Glomerular endothelial cell (primary cell): Measurements from ENCODE around the gene ADAM15. TPM values are rescaled to one million over a fixed set of nuclear protein-coding genes. Genes with fewer than 3 reads are reported as not detected.

Experiments used
- DNase-seq: peaks from one replicate; pipeline ENCODE4 v3.0.0-alpha.2; 2011; ENCODE audit warnings: low read depth, low spot score; ENCODE audit errors: extremely low read depth
- total RNA-seq: library from RNA; depleted of rRNA; stranded (reverse); fragments of >200 nt; gene quantifications from 2 replicates; pipeline ENCODE4 v1.2.3, GENCODE V29; 2015

The ADAM15 gene
- total RNA-seq, 1 donor from 2014 or later = 405 TPM

- DNase-seq = no peak
Observed at GRCh38 chr1:155011437-155012025, 39.6 kb upstream of the ADAM15 start.

DNA sequence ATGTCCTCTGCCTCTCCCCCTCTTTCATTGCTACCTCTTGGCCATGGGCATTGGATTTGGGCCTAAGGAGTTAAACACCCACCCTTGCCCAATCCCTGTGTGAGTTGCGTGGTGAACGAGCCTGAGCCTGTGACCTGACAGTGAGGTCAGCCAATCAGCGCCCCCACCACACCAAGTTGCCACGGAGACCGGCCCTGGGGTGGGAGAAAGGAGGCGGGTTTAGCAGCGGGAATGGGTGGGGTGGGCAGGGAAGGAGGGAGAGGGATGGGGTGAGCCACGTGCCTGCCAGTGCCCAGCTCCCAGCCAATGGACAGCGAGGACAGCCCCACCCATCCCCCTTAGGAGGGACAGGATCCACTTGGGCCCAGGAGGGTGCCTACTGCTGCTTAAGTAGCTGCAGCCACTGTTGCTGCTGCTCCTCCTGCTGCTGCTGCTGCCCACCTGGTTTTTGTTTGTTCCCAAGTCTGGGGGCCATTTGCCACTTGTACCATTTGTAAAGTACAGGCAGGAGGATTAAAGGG lies 39.0 kb upstream of the ADAM15 start:
- no peak for DNase-seq

DNA sequence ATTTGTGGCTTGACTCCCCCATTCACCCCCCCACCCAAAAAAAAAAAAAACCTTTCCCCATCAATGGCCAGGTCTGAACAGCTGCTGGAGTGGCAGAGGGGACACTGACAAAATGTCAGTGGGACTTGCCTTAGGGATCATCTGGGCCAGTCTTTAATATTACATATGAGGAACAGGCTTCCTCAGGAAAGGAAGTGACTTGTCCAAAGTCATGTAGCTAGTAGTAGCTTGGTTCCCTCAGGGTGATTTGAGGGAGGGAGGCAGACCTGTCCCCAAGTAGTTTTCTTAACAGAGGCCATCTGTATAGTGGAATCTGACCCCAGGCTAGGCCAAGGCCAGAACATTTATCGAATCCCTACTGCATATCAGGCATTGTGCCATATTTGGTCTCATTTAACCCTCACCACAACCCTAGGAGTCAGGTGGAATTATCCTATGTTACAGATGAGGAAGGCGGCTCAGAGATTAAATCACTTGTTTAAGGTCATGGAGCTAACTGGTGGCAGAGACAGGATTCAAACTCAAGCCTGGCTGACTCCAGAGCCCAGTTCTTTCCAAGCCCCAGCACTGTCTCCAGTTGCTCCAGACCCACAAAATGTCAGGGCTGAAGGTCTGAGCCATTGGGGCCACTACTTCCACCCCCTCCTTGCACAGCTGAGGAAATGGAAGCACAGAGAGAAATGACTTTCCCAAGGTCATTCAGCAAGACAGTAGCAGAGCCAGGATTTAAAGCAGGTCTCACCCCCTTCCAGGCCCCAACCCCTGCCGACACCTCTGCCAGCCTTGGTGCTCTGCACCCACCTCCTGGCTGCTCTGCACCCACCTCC lies 38.1 kb upstream of the ADAM15 start:
- DNase-seq = no peak

DNA sequence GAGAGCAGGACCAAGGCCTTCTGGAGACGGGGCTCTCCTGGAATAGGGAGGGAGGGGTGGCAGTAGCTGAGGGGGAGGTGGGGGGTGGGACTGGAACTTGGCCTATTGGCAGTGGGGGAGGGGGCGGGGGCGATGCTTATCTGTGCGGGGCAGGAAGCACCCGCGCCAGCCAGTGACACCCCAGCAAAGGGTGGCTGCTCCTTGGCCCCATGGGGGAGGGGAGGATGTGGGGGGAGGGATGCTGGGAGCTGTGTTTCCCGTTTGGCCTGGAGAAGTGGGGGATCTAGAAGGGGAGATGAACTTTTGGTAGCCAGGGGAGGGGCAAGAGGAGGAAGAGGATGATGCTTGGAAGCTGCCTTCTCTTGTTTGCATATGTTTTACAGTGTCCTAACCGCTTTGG lies 37.5 kb upstream of the ADAM15 start:
- DNase-seq = no peak

- no peak for DNase-seq
Observed at GRCh38 chr1:155014709-155015508, 36.2 kb upstream of the ADAM15 start.

DNA sequence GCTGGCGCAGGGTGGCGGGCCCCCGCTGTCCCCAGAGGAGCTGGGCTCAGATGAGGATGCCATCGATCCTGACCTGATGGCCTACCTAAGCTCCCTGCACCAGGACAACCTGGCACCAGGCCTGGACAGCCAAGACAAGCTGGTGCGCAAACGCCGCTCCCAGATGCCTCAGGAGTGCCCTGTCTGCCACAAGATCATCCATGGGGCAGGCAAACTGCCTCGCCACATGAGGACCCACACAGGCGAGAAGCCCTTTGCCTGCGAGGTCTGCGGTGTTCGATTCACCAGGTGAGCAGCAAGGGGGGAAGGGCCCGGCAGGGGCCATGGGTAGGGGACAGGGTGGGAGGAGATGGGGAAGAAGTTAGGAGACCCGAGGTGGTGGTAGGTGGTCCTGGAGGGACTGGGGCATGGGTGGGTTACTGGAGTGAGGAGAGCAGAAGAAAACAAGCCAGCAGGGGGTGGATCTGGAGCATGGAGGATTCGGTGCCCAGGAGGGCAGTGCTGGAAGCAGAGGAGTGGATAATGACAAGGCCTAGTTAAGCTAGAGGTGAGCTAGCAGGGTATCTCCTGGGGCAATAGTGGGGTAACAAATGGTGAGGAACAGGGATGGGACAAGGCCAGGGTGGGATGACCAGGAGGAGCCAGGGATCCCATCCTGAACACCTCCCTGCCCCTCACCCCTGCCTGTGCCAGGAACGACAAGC lies 35.4 kb upstream of the ADAM15 start:
- DNase-seq = no peak

GRCh38 chr1:155016231-155016831 lies 34.8 kb upstream of the ADAM15 start:
- DNase-seq = no peak

DNA sequence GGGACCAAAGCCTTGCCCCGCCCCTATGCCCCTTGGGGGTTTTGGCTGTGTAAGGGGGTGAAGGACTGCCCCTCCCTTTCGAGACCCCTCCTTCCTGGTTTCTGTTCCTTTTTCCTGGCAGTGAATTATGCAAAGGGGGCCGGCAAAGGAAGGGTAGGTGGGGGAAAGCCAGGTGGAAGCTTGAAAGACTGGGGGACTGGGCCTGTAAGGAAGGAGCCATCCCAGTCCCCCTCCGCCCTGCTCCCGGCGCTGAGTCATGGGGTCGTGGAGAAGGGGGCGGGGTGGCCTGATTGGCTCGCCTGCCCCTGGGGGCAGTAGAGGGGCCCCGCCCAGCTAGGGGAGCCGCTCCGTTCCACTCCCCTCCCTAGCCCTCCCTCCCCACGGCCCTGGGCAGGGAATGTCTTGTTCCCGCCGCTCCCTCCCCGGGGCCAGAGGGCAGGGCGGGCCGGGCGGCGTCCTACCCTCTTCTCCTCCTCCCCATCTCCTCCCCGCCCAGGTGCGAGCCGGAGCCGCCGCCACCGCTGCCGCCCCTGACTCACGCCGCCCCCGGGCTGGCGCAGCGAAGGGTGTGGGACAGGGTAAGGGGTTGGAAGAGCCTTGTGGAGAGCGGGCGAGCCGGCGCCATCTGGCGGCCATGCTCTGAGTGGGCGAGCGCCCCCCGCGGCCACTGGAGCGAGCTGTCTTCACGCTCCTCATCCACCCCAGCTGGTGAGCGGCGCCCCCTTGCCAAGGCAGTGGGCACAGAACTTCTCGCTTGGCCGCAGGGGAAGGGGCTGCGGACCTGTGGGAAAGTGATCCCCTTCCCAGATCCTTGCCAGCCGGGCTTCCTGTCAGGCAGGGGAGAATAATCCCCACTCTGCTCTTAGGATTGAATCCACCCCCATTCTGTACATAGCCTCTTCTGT lies 33.8 kb upstream of the ADAM15 start:
- DNase-seq = no peak

DNA sequence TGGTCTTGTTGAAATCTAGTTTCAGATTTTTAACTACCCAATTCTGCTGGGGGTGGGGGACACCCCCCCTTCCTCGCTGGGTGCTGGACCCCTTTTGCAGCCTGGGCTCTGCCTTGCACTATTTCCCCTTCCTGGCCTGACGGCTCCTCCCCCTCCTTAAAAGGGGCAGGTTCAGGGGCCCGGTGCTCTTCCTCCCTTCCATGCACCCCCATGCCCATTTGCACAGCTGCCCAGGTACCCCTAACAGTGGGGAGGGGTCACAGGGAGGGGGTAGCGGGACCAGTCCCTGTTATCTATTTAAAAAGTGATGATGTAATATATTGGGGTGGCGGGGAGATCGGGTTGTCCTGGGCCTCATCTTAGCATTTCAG lies 33.2 kb upstream of the ADAM15 start:
- no peak for DNase-seq

DNA sequence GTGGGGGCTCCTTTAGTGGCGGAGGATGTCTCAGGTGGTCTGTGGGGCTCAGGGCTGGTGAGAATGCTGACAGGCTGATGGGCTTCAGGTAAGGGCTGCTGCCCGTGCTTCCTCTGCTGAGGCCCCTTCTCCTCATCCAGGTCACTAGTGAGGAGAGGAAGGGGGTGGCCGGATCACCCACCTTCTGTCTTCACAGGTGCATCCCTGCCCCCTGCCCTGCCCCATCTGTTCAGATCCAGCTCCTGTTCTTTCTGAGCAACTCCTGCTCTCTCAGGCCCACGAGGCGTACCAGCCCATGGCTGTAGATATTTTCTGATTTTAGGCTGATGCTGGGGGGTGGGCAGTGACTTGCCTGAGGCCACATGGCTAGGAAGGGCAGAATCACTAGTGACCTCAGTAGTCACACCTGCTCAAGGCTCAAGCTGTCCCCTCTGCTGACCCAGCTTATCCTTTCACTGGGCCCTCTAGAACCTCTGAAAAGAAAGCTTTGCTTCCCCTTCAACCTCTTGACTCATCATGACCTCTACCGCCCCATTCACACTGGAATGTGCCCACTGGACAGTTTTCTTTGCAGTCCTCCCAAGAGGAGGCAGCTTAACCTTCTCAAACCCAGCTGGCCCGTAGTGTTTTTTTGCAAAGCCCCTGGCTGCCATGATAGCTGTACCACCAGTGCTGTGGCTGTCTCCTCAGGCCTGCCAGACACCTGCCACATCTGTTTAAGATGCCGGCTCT lies 32.3 kb upstream of the ADAM15 start:
- DNase-seq = no peak

GRCh38 chr1:155019377-155020245 lies 31.5 kb upstream of the ADAM15 start:
- DNase-seq = no peak

DNA sequence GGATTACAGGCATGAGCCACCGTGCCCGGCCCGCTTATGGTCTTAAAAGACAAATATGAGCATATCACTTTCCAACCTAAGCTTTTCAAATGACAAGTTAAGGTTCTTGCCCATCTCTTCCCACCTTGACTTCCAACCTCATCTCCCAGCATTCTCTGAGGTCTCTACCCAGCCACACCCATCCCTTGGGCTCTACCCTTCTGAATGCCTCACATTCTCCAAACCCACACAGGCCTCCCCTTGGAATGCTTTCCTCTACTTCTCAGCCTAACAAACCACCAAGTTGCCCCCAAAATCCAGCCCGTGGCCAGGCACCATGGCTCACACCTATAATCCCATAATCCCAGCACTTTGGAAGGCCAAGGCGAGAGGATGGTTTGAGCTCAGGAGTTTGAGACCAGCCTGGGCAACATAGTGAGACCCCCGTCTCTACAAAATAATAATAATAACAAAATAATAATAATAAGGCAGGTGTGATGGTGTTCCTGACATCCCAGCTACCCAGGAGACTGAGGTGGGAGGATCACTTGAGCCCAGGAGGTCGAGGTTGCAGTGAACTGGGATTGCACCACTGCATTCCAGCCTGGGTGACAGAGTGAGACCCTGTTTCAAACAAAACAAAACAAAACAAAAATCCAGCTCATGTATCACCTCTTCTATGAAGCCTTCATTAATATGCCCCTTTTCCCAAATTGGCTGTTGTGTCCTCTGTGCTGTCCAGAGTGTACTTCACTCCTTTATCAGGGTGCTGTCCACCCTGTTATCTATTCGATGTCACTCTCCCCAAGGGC lies 28.8 kb upstream of the ADAM15 start:
- DNase-seq = no peak

DNA sequence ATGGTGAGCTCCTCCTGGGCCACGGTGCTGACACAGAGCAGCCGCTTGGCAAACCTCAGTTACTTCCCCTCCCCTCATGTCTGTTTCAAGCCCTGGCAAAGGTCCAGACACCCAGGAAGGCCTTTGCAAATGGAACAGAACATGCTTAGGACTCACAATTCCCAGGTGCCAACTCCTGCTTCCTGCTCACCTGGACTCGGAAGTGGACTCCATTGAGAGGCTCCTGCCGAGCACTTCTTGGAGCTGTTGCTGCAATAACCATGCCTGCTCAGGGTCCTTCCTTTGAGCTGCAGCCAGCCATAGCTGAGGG lies 28.2 kb upstream of the ADAM15 start:
- no peak for DNase-seq

GRCh38 chr1:155023627-155024026 lies 27.5 kb upstream of the ADAM15 start:
- no peak for DNase-seq

DNA sequence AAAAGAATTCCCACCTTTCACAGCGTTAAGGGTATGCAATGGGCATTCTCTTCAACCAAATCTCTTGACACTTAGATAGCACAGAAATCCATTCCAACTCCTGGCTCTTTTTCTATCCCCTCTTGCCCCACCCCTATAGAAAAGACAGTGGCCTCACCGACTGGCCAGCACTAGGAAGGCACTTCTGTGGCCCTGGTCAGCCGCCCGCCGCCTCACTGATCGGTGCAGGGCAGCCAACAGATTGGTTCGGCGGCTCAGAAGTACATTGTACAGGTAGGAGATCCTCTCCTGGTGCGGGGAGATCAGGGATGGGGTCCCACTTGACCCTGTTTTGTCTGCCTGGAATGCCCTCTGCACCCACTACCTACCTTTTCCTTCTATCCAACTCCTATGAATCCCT lies 26.8 kb upstream of the ADAM15 start:
- DNase-seq = no peak

- no peak for DNase-seq
Observed at GRCh38 chr1:155026154-155026553, 25.0 kb upstream of the ADAM15 start.

- DNase-seq = no peak
Observed at GRCh38 chr1:155026588-155026987, 24.5 kb upstream of the ADAM15 start.
